Natural killer cell (primary cell): Measurements from ENCODE around the gene ITPRID2. TPM values are rescaled to one million over a fixed set of nuclear protein-coding genes. Genes with fewer than 3 reads are reported as not detected.

ENCODE experiments used
- ATAC-seq, 3 donors: fragments of 150-1000 bp in 2 of 3; fragments of 200-7000 bp in 1 of 3; cut with Tn5 transposase; 1 replicate in 1 of 3; 2 replicates in 2 of 3; pipeline ENCODE4 v1.10.0; 2021; ENCODE audit warnings: mild to moderate bottlenecking in 2 of 3, moderate library complexity in 2 of 3
- DNase-seq, 2 donors: peaks; one replicate each; pipeline versions ENCODE4 v3.0.0 to v3.0.0-alpha.2; 2013 to 2021; ENCODE audit warnings: mixed read lengths in 1 of 2
- H3K27ac ChIP-seq: one replicate; pipeline ENCODE4 v1.5.1; 2013; ENCODE audit warnings: mild to moderate bottlenecking, low read length
- H3K27me3 ChIP-seq: one replicate; pipeline ENCODE4 v1.6.1; 2013; ENCODE audit warnings: low read length; ENCODE audit not compliant: control insufficient read depth, insufficient read depth
- H3K36me3 ChIP-seq: one replicate; pipeline ENCODE4 v1.6.1; 2013; ENCODE audit warnings: low read length; ENCODE audit not compliant: control insufficient read depth, insufficient read depth
- H3K4me1 ChIP-seq: one replicate; pipeline ENCODE4 v1.6.1; 2013; ENCODE audit warnings: low read length; ENCODE audit not compliant: control insufficient read depth, insufficient read depth
- H3K4me3 ChIP-seq: one replicate; pipeline ENCODE4 v1.5.1; 2013; ENCODE audit warnings: low read length
- H3K9me3 ChIP-seq: one replicate; pipeline ENCODE4 v1.6.1; 2013; ENCODE audit warnings: low read length; ENCODE audit not compliant: control insufficient read depth, insufficient read depth
- H3K27ac Mint-ChIP-seq, 2 donors: one replicate each; pipeline ENCODE4 v1.8.0; 2022; ENCODE audit warnings: mild to moderate bottlenecking in 2 of 2, mixed read lengths in 2 of 2, moderate library complexity in 1 of 2
- H3K27me3 Mint-ChIP-seq, 2 donors: one replicate each; pipeline ENCODE4 v1.8.0; 2022; ENCODE audit warnings: low read depth in 2 of 2, mixed read lengths in 2 of 2
- H3K36me3 Mint-ChIP-seq: one replicate; pipeline ENCODE4 v1.8.0; 2022; ENCODE audit warnings: mixed read lengths
- H3K4me1 Mint-ChIP-seq, 2 donors: one replicate each; pipeline ENCODE4 v1.8.0; 2022; ENCODE audit warnings: mixed read lengths in 2 of 2
- H3K4me3 Mint-ChIP-seq: one replicate; pipeline ENCODE4 v1.8.0; 2022; ENCODE audit warnings: mild to moderate bottlenecking, moderate library complexity, mixed read lengths
- H3K9me3 Mint-ChIP-seq, 2 donors: one replicate each; pipeline ENCODE4 v1.8.0; 2022; ENCODE audit warnings: mixed read lengths in 2 of 2
- WGBS: methylation state at CpG from one replicate; pipeline ENCODE4 v1.1.7; 2013; ENCODE audit warnings: missing lambda C conversion rate; ENCODE audit not compliant: insufficient coverage; 5-methylcytosine and 5-hydroxymethylcytosine counted together
- intact Hi-C: fragments of 100-400 bp; cut with micrococcal nuclease; formaldehyde crosslinking; loops from one replicate; pipeline ENCODE4 v1.14.2; 2022
- total RNA-seq, 4 donors: library from RNA; stranded (reverse); fragments of 120-200 nt in 1 of 4; gene quantifications; one replicate each; pipeline versions ENCODE4 v1.2.3 to v1.2.4, GENCODE V29; 2013 to 2022
- TF ChIP-seq, protein P1 (sequence below): fragments of 200-600 bp; IDR thresholded peaks from one replicate; pipeline ENCODE4 v1.8.0; 2022; ENCODE audit warnings: antibody characterized with exemption

ITPRID2 gene
- total RNA-seq, 3 donors from 2014 or later (not counting 1 experiment from before 2014, with no cell fraction given): 63.7 to 89.6 (median 65.8) TPM

DNA sequence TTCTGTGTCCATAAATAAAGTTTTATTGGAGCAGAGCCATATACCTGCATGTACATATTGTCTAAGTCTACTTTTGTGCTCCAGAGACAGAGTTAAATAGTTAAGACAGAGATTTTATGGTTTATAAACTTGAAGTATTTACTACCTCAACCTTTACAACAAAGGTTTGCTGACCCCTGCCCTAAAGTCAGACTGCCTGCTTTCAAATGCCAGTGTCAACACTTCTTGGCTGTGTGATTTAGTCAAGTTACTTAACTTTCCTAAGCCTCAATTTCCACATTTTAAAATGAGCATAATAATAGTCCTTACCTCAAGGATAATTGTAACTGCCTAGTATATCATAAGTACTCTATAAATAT lies 44.4 kb upstream of the ITPRID2 start:
- Mint-ChIP-seq H3K27ac (no peak overlapping the region), H3K27me3 (peaks cover 4 to 19% of the 10 kb centered on the region in 2 donors), H3K9me3 (no peaks in the 10 kb centered on the region), H3K4me1 (no peaks in the 10 kb centered on the region), H3K4me3 (no peak overlapping the region), H3K36me3 (no peaks in the 10 kb centered on the region)
- TF ChIP-seq, protein P1, sequence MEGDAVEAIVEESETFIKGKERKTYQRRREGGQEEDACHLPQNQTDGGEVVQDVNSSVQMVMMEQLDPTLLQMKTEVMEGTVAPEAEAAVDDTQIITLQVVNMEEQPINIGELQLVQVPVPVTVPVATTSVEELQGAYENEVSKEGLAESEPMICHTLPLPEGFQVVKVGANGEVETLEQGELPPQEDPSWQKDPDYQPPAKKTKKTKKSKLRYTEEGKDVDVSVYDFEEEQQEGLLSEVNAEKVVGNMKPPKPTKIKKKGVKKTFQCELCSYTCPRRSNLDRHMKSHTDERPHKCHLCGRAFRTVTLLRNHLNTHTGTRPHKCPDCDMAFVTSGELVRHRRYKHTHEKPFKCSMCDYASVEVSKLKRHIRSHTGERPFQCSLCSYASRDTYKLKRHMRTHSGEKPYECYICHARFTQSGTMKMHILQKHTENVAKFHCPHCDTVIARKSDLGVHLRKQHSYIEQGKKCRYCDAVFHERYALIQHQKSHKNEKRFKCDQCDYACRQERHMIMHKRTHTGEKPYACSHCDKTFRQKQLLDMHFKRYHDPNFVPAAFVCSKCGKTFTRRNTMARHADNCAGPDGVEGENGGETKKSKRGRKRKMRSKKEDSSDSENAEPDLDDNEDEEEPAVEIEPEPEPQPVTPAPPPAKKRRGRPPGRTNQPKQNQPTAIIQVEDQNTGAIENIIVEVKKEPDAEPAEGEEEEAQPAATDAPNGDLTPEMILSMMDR: no peak
- ATAC-seq: no peak
- DNase-seq: no peak
- intact Hi-C loops: no loop called here
- no peaks in the 10 kb centered on the region for H3K9me3 ChIP-seq
- H3K27me3 ChIP-seq: peaks cover 2% of the 10 kb centered on the region
- H3K4me1 ChIP-seq: no peaks in the 10 kb centered on the region
- no peaks in the 10 kb centered on the region for H3K36me3 ChIP-seq
- no peak overlapping the region for H3K4me3 ChIP-seq
- no peak overlapping the region for H3K27ac ChIP-seq

DNA sequence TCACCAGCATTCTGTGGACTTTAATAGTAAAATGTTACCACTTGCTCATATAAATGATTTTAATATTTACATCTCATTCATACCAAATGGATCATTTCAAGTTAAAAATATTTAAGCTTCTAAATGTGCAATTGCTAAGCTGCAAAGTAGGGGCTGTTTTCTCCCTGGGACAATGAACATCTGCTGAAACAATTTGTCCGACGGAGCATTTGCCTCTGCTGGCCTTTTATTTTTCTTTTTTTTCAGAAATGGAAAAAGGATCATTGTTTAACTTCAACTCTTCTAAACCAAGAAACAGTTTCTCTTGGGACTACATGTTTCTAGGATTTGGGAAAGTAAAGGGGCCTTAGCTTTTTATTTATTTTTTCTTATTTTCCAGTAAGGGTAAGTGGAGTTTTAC lies 43.8 kb upstream of the ITPRID2 start:
- Histone ChIP-seq H3K27ac (no peak overlapping the region), H3K27me3 (peaks cover 2% of the 10 kb centered on the region), H3K36me3 (no peaks in the 10 kb centered on the region), H3K4me3 (no peak overlapping the region), H3K4me1 (no peaks in the 10 kb centered on the region), H3K9me3 (no peaks in the 10 kb centered on the region)
- H3K36me3 Mint-ChIP-seq: no peaks in the 10 kb centered on the region
- no peak overlapping the region for H3K27ac Mint-ChIP-seq
- H3K4me3 Mint-ChIP-seq: no peak overlapping the region
- TF ChIP-seq, protein P1: no peak
- no CpG with 5 or more reads among the region's 2 CpGs for WGBS
- H3K4me1 Mint-ChIP-seq: no peaks in the 10 kb centered on the region
- peaks cover 4 to 19% of the 10 kb centered on the region in 2 donors for H3K27me3 Mint-ChIP-seq
- H3K9me3 Mint-ChIP-seq: no peaks in the 10 kb centered on the region
- no peak for DNase-seq
- no peak for ATAC-seq
- intact Hi-C loops: no loop called here

DNA sequence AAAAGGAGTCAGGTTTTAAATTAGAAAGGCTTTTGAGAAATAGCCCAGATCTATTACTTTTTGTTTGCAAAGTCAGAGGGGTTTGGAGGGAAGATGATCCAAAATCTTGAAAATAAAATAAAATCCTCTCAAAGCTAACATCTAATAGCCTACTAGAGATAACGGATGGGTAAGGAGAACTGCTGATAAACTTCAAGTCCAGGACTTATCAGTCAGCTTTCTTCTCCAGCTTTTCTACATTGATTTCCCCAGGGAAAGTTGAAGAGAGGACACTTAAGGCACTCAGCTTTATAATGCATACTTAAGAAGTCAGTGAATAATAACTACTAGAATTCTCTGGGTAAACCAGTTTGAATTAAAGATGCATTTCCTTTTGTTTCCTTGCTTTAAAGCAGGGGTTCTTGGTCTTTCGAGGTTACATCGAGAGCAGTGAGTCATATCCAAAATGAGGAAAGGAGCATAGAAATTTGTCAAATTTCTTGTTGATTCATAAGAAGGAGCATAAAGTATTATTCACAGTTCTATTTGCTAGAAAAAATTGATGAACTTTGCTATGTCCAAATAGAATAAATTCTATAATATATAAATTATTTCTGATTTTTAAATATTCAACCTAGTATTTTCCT lies 43.2 kb upstream of the ITPRID2 start:
- intact Hi-C loops: no loop called here
- H3K9me3 Mint-ChIP-seq: no peaks in the 10 kb centered on the region
- Histone ChIP-seq H3K27ac (no peak overlapping the region), H3K36me3 (no peaks in the 10 kb centered on the region), H3K9me3 (no peaks in the 10 kb centered on the region), H3K4me1 (no peaks in the 10 kb centered on the region), H3K27me3 (no peaks in the 10 kb centered on the region), H3K4me3 (no peak overlapping the region)
- ATAC-seq (no peak), DNase-seq (no peak)
- TF ChIP-seq, protein P1: no peak
- no peak overlapping the region for H3K27ac Mint-ChIP-seq
- H3K27me3 Mint-ChIP-seq: peaks cover 4 to 14% of the 10 kb centered on the region in 2 donors
- no peaks in the 10 kb centered on the region for H3K4me1 Mint-ChIP-seq
- H3K4me3 Mint-ChIP-seq: no peak overlapping the region
- WGBS: 82% methylated on average over 3 of the region's 3 CpGs
- H3K36me3 Mint-ChIP-seq: no peaks in the 10 kb centered on the region

DNA sequence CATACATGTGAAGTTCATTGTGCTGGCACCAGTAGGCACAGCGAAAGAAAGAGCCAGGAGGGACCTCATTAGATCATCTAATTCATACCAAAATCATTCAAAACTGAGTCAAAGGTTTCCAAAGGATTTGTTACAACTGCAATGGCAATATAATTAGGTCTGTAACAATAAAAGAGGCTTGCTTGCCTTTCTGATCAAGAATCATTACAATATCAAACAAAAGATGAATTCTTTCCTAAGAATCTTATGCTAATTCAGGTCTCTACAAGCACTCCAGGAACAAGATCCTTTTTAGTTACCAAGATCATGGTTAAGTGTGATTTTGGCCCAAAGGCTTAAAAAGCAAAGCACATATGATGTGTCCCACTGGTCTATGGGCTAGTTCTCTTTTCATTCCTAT lies 41.9 kb upstream of the ITPRID2 start:
- H3K36me3 Mint-ChIP-seq: no peaks in the 10 kb centered on the region
- H3K27me3 Mint-ChIP-seq: peaks cover under 1 to 6% of the 10 kb centered on the region in 2 donors
- no peak for ATAC-seq
- Histone ChIP-seq H3K36me3 (no peaks in the 10 kb centered on the region), H3K27ac (no peak overlapping the region), H3K4me3 (no peak overlapping the region), H3K4me1 (no peaks in the 10 kb centered on the region), H3K9me3 (no peaks in the 10 kb centered on the region), H3K27me3 (no peaks in the 10 kb centered on the region)
- no peak for DNase-seq
- H3K9me3 Mint-ChIP-seq: no peaks in the 10 kb centered on the region
- no peak overlapping the region for H3K4me3 Mint-ChIP-seq
- no peaks in the 10 kb centered on the region for H3K4me1 Mint-ChIP-seq
- TF ChIP-seq, protein P1: no peak
- no peak overlapping the region for H3K27ac Mint-ChIP-seq
- intact Hi-C loops: no loop called here
- WGBS: 83% methylated on average over 1 of the region's 1 CpG
